ENCODE data around the gene PPP1R15A.

Gene PPP1R15A

GRCh38 chr19:48866692-48867091 is 5.5 kb upstream of the PPP1R15A start:
- Histone ChIP-seq H2AFZ (ENCODE audit: low read length) (no peak overlapping the region), H3K9me3 (ENCODE audit: low read length) (no peaks in the 10 kb centered on the region), H3K4me3 (ENCODE audit: low read depth, low read length, poor library complexity, severe bottlenecking) (no peak overlapping the region), H3K4me2 (ENCODE audit: low read length) (no peak overlapping the region), H3K9ac (ENCODE audit: low read length) (no peak overlapping the region), H3K27ac (ENCODE audit: low read depth, low read length, poor library complexity, severe bottlenecking) (no peak overlapping the region), H3K36me3 (ENCODE audit: insufficient read depth, low read length) (no peaks in the 10 kb centered on the region), H3F3A (ENCODE audit: insufficient read depth, low read length) (no peaks in the 10 kb centered on the region), H3K4me1 (ENCODE audit: insufficient read depth, low read length, severe bottlenecking) (peaks cover 7% of the 10 kb centered on the region), H3K79me2 (ENCODE audit: insufficient read depth, low read length) (no peaks in the 10 kb centered on the region), H3K9me2 (ENCODE audit: low read depth, low read length) (no peaks in the 10 kb centered on the region), H4K20me1 (ENCODE audit: insufficient read depth, low read length) (no peaks in the 10 kb centered on the region), H3K27me3 (ENCODE audit: insufficient read depth, low read length) (peaks cover 30% of the 10 kb centered on the region)
- no peak for TF ChIP-seq EZH2 (IDR thresholded peaks at IDR 0.05; ENCODE audit: borderline replicate concordance, low read length)

- peaks cover 28% of the 10 kb centered on the region for H3K27me3 ChIP-seq (ENCODE audit: insufficient read depth, low read length)
- H3K36me3 ChIP-seq (ENCODE audit: insufficient read depth, low read length) = no peaks in the 10 kb centered on the region
- no peaks in the 10 kb centered on the region for H3K79me2 ChIP-seq (ENCODE audit: insufficient read depth, low read length)
- no peak overlapping the region for H3K27ac ChIP-seq (ENCODE audit: low read depth, low read length, poor library complexity, severe bottlenecking)
- H2AFZ ChIP-seq (ENCODE audit: low read length) = no peak overlapping the region
- TF ChIP-seq CTCF (IDR thresholded peaks at IDR 0.05; ENCODE audit: low read length) = no peak
- TF ChIP-seq EZH2 (IDR thresholded peaks at IDR 0.05; ENCODE audit: borderline replicate concordance, low read length) = no peak
- H3F3A ChIP-seq (ENCODE audit: insufficient read depth, low read length) = no peaks in the 10 kb centered on the region
- no peak overlapping the region for H3K4me3 ChIP-seq (ENCODE audit: low read depth, low read length, poor library complexity, severe bottlenecking)
- H4K20me1 ChIP-seq (ENCODE audit: insufficient read depth, low read length) = no peaks in the 10 kb centered on the region
- H3K9me2 ChIP-seq (ENCODE audit: low read depth, low read length) = no peaks in the 10 kb centered on the region
- peaks cover 10% of the 10 kb centered on the region for H3K4me1 ChIP-seq (ENCODE audit: insufficient read depth, low read length, severe bottlenecking)
- H3K4me2 ChIP-seq (ENCODE audit: low read length) = no peak overlapping the region
- H3K9me3 ChIP-seq (ENCODE audit: low read length) = no peaks in the 10 kb centered on the region
- H3K9ac ChIP-seq (ENCODE audit: low read length) = no peak overlapping the region
Measured at GRCh38 chr19:48867123-48867745, 5.0 kb upstream of the PPP1R15A start.

DNA sequence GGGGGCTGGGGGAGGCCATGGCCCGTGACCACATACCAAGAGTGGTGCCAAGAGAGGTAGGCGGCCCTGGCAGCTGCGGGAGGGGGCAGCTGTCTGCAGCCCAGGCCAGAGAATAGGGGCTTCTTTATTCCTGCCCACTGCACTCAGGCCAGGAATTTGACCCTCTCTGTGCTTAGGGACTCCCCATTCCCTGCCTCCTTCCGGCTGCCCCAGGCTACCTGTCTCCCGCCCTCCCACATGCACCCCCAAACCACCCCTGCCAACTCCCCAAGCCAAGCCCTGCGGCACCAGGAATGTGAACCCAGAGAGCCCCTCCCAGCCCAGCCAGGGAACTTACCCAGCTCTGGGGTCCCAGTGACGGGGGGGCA is 4.5 kb upstream of the PPP1R15A start:
- no peak overlapping the region for H3K9ac ChIP-seq (ENCODE audit: low read length)
- peaks cover 26% of the 10 kb centered on the region for H3K27me3 ChIP-seq (ENCODE audit: insufficient read depth, low read length)
- H3K36me3 ChIP-seq (ENCODE audit: insufficient read depth, low read length) = no peaks in the 10 kb centered on the region
- H2AFZ ChIP-seq (ENCODE audit: low read length) = no peak overlapping the region
- TF ChIP-seq CTCF (IDR thresholded peaks at IDR 0.05; ENCODE audit: low read length) (no peak), EZH2 (IDR thresholded peaks at IDR 0.05; ENCODE audit: borderline replicate concordance, low read length) (no peak)
- no peaks in the 10 kb centered on the region for H3K79me2 ChIP-seq (ENCODE audit: insufficient read depth, low read length)
- no peaks in the 10 kb centered on the region for H3F3A ChIP-seq (ENCODE audit: insufficient read depth, low read length)
- H3K4me3 ChIP-seq (ENCODE audit: low read depth, low read length, poor library complexity, severe bottlenecking) = no peak overlapping the region
- H3K4me2 ChIP-seq (ENCODE audit: low read length) = no peak overlapping the region
- H3K27ac ChIP-seq (ENCODE audit: low read depth, low read length, poor library complexity, severe bottlenecking) = no peak overlapping the region
- H3K4me1 ChIP-seq (ENCODE audit: insufficient read depth, low read length, severe bottlenecking) = peaks cover 10% of the 10 kb centered on the region
- H3K9me3 ChIP-seq (ENCODE audit: low read length) = no peaks in the 10 kb centered on the region
- H4K20me1 ChIP-seq (ENCODE audit: insufficient read depth, low read length) = no peaks in the 10 kb centered on the region
- no peaks in the 10 kb centered on the region for H3K9me2 ChIP-seq (ENCODE audit: low read depth, low read length)
